Choroid plexus epithelial cell (primary cell): ENCODE measurements around the gene IL6.

Experiments
- DNase-seq: peaks from one replicate; pipeline ENCODE4 v3.0.0-alpha.2; 2010; ENCODE audit warnings: low read depth
- H3K4me3 ChIP-seq: 2 replicates; pipeline ENCODE4 v1.5.1; 2011; ENCODE audit warnings: low read depth, mild to moderate bottlenecking, control low read depth, low read length, moderate library complexity
- CTCF ChIP-seq: conservative IDR thresholded peaks from 2 replicates; pipeline ENCODE4 v1.5.1; 2011; ENCODE audit warnings: low read depth, mild to moderate bottlenecking, control low read depth, inconsistent platforms, low read length, moderate library complexity

IL6 gene

GRCh38 chr7:22720791-22721786, 5.9 kb upstream of the IL6 start:
- no peak for TF ChIP-seq CTCF
- DNase-seq, result no peak
- H3K4me3 ChIP-seq, result no peak overlapping the region

- H3K4me3 ChIP-seq, result no peak overlapping the region
- no peak for TF ChIP-seq CTCF
- no peak for DNase-seq
These were observed 4.3 kb upstream of the IL6 start for GRCh38 chr7:22722536-22723180.

DNA sequence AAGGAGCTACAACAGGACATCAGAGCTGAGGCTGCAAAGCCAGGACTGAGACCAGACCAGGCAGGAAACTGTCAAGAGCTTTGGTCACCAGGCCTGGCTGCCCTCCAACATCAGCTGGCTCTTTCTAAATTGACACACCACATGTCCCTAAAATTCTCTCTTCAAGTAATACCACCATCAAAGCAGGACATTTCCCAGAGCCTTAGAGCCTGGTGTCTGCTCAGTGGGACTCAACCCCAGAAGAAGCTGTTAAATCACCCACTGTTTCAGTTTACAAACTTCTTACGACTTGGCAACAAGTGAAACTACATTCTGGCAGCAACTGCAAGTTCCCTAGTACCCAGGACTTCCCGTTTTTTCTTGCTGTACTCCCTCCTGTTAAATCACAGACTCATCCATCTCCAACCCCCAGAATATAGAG, 3.8 kb upstream of the IL6 start:
- DNase-seq, result peak; percentile 64
- no peak for TF ChIP-seq CTCF
- no peak overlapping the region for H3K4me3 ChIP-seq

- TF ChIP-seq CTCF, result no peak
- DNase-seq, result peak; percentile 60
- H3K4me3 ChIP-seq, result no peak overlapping the region
These were observed 3.4 kb upstream of the IL6 start for GRCh38 chr7:22723637-22724036.

DNA sequence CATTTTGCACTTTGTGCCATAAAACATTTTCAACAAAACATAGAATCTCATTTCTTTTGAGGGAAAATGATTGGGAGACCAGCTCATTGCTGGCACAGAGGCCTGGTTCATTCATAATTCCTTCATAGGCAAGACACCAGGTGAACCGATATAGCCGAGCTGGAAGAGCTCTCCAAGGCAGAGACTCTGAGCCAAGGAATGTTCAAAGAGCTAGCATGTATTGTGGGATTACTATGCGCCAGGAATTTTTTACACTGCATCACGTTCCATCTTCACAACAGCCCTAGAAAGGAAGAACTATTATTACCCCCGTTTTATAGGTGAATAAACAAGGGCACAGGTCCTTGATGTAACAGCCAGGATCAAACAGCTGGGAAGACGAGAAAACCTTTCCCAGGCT, 2.1 kb upstream of the IL6 start:
- DNase-seq, result no peak
- no peak overlapping the region for H3K4me3 ChIP-seq
- no peak for TF ChIP-seq CTCF

- peak; percentile 51 for DNase-seq
- H3K4me3 ChIP-seq, result no peak overlapping the region
- peak; percentile 24 for TF ChIP-seq CTCF
These were observed 1.4 kb upstream of the IL6 start for GRCh38 chr7:22725585-22725984.
